Lung (tissue), 12 donors: ENCODE data around the gene FUT7. TPM values are rescaled to one million over a fixed set of nuclear protein-coding genes. Genes with fewer than 3 reads are reported as not detected.
"Not testable (repeated sequence)": the region's sequence is repeated elsewhere in the genome, so short reads cannot be mapped to it uniquely, and the experiment has no call there.

ENCODE experiments used
- ATAC-seq: fragments of 200-7000 bp; cut with Tn5 transposase; one replicate; pipeline ENCODE4 v1.9.1; 2020; ENCODE audit warnings: moderate number of reproducible peaks; ENCODE audit not compliant: insufficient read depth, low FRiP score
- DNase-seq, 3 donors: peaks; one replicate each; pipeline ENCODE4 v3.0.0-alpha.2; 2013 to 2017
- H3K27ac ChIP-seq, 2 donors: one replicate each; pipeline ENCODE4 v1.5.1; 2013; ENCODE audit warnings: mild to moderate bottlenecking in 2 of 2, moderate library complexity in 2 of 2, control low read depth in 1 of 2, inconsistent platforms in 1 of 2, low read depth in 1 of 2, low read length in 1 of 2
- H3K27me3 ChIP-seq, 3 donors: one replicate each; pipeline ENCODE4 v1.5.1; 2013; ENCODE audit warnings: low read length in 2 of 3; ENCODE audit not compliant: control insufficient read depth in 3 of 3, insufficient read depth in 3 of 3
- H3K36me3 ChIP-seq, 4 donors: one replicate each; pipeline ENCODE4 v1.5.1; 2013; ENCODE audit warnings: low read length in 4 of 4, mild to moderate bottlenecking in 1 of 4, moderate library complexity in 1 of 4; ENCODE audit not compliant: control insufficient read depth in 4 of 4, insufficient read depth in 4 of 4
- H3K4me1 ChIP-seq, 5 donors: one replicate each; pipeline ENCODE4 v1.5.1; 2013; ENCODE audit warnings: low read length in 5 of 5, mild to moderate bottlenecking in 2 of 5, moderate library complexity in 1 of 5; ENCODE audit not compliant: control insufficient read depth in 5 of 5, insufficient read depth in 5 of 5
- H3K4me3 ChIP-seq: one replicate; pipeline ENCODE4 v1.5.1; 2013; ENCODE audit warnings: mild to moderate bottlenecking, control low read depth, moderate library complexity
- H3K9ac ChIP-seq, 2 donors: one replicate each; pipeline ENCODE4 v1.5.1; 2013; ENCODE audit warnings: low read length in 2 of 2, control low read depth in 1 of 2; ENCODE audit not compliant: insufficient read depth in 1 of 2
- H3K9me3 ChIP-seq, 4 donors: one replicate each; pipeline ENCODE4 v1.5.1; 2013; ENCODE audit warnings: low read length in 3 of 4, mild to moderate bottlenecking in 1 of 4, moderate library complexity in 1 of 4; ENCODE audit not compliant: control insufficient read depth in 4 of 4, insufficient read depth in 3 of 4
- WGBS, 2 donors: extraction: QIAGEN DNeasy Blood & Tissue Kit; methylation state at CpG; one replicate each; pipeline ENCODE4 v1.1.7; 2013; 5-methylcytosine and 5-hydroxymethylcytosine counted together
- polyA plus RNA-seq, 2 donors: library from polyadenylated mRNA; stranded (reverse); fragments of 200-250 nt; gene quantifications; one replicate each; pipeline ENCODE4 v1.2.1, GENCODE V29; 2013
- total RNA-seq, 2 donors: library from RNA; depleted of rRNA in 1 of 2; stranded (reverse); fragments of >200 nt in 1 of 2; gene quantifications; one replicate each; pipeline ENCODE4 v1.2.1, GENCODE V29; 2014 to 2021
- TF ChIP-seq, protein P1 (sequence below): IDR thresholded peaks from 2 replicates; pipeline ENCODE4 v1.5.1; 2012; ENCODE audit warnings: mild to moderate bottlenecking; ENCODE audit errors: control extremely low read depth, extremely low read depth
- donor health status: control.
- donor health status: control.
- donor health status: Bipolar disorder and iron deficiency.
- donor health status: healthy.
- donor health status: DM: yes; HTN: yes; CAD: no.

Gene FUT7
- total and polyA plus RNA-seq, 4 donors = 0.37 to 5.5 (median 0.73) TPM

GRCh38 chr9:137035507-137035834 is 3.6 kb upstream of the FUT7 start:
- Histone ChIP-seq H3K9ac (no peak overlapping the region), H3K4me1 (peaks cover 0 to 7% (median 0%) of the 10 kb centered on the region in 5 donors)

DNA sequence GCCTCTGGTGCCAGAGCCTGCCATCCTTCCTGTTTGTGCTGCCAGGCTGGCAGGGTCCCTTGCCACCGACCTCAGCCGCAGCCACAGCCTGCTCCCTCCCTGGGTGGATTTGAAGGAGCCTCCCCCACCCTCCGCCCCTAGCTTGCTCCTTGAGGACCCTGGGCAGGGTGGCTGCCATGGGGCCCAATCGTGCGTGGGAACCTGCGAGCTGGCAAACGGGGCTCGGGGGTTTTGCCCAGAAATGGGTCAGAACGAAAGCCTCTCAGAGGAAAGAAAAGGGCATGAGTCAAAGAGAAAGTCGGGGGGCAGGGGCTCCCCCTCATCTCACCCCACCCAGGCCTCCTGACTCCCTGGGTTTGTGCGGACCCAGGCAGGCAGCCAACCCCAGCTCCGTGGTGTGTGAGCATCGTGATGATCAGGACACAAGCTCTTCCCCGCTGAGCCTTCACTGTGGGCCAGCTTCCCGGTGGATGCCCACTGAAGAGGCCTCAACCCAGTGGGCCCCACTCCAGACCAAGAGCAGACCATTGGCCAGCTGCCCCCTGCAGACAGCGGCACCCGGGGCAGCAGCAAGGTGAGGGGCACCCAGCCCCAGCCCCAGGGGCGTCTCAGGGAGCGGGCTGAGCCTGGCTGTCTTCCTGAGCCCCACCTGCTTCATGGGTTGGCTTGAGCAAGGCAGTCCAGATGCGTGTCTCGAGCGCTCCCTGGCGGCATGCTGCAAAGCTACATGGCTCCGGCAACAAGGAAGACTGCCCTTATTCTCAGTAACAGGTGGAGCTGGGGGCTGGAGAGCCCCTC is 3.0 kb upstream of the FUT7 start:
- 6 to 11% methylated on average over 24 of the region's 24 CpGs for WGBS, 2 donors
- H3K27ac ChIP-seq = peak overlapping the region in 1 of 2 donors; percentile 54
- H3K36me3 ChIP-seq = peaks cover 0 to 11% (median 0%) of the 10 kb centered on the region in 4 donors
- TF ChIP-seq, protein P1, sequence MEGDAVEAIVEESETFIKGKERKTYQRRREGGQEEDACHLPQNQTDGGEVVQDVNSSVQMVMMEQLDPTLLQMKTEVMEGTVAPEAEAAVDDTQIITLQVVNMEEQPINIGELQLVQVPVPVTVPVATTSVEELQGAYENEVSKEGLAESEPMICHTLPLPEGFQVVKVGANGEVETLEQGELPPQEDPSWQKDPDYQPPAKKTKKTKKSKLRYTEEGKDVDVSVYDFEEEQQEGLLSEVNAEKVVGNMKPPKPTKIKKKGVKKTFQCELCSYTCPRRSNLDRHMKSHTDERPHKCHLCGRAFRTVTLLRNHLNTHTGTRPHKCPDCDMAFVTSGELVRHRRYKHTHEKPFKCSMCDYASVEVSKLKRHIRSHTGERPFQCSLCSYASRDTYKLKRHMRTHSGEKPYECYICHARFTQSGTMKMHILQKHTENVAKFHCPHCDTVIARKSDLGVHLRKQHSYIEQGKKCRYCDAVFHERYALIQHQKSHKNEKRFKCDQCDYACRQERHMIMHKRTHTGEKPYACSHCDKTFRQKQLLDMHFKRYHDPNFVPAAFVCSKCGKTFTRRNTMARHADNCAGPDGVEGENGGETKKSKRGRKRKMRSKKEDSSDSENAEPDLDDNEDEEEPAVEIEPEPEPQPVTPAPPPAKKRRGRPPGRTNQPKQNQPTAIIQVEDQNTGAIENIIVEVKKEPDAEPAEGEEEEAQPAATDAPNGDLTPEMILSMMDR = peak; percentile 95
- H3K4me3 ChIP-seq = no peak overlapping the region
- H3K9ac ChIP-seq = no peak overlapping the region
- H3K4me1 ChIP-seq = peaks cover 0 to 7% (median 0%) of the 10 kb centered on the region in 5 donors
- H3K27me3 ChIP-seq = no peaks in the 10 kb centered on the region
- peak; percentile 75 for ATAC-seq
- peak; percentile 83 to 88 (median 85) for DNase-seq
- H3K9me3 ChIP-seq = no peaks in the 10 kb centered on the region

More at GRCh38 chr9:137035507-137035834, 3.6 kb upstream of the FUT7 start:
- WGBS, 2 donors = 30 to 36% methylated on average over 9 of the region's 9 CpGs
- Histone ChIP-seq H3K9me3 (no peaks in the 10 kb centered on the region), H3K27ac (no peak overlapping the region), H3K4me3 (no peak overlapping the region), H3K36me3 (peaks cover 0 to 15% (median 0%) of the 10 kb centered on the region in 4 donors), H3K27me3 (no peaks in the 10 kb centered on the region)
- TF ChIP-seq, protein P1 = no peak
- DNase-seq = no peak
- ATAC-seq = no peak

DNA sequence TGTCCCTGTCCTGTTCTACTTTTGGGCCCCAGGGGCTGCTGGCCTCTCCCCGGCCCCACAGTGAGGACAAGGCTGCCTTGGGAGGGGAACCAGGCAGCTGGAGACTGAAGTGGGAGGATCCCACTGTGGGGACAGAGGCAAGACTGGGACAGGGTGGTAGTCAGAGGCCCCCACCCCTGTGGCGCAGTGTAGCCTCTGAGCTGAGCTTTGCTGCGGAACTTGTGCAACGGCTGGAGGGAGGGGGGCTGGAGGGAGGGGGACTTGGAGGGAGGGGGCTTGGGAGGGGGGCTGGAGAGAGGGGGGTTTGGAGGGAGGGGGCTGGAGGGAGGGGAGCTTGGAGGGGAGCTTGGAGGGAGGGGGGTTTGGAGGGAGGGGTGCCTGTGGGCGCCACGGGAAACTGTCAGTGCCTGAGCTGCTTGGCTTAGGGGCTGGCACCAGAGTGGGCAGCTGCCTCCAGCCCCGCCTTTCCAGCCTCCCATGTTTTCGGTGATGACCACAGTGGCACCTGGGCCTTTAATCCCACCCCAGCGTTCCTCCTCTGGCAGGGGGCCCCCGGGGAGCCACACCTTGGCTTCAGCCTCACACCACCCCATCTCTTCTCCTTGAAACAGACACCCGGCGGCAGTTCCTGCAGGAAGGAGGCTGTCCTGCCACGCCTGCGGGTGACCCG is 2.3 kb upstream of the FUT7 start:
- Histone ChIP-seq H3K4me3 (no peak overlapping the region), H3K4me1 (peaks cover 0 to 8% (median 0%) of the 10 kb centered on the region in 5 donors), H3K27me3 (no peaks in the 10 kb centered on the region), H3K9me3 (no peaks in the 10 kb centered on the region), H3K36me3 (peaks cover 0 to 5% (median 0%) of the 10 kb centered on the region in 4 donors), H3K9ac (no peak overlapping the region), H3K27ac (peak overlapping the region in 1 of 2 donors; percentile 20)
- TF ChIP-seq, protein P1 = no peak
- DNase-seq = no peak
- 26 to 35% methylated on average over 15 of the region's 15 CpGs for WGBS, 2 donors
- no peak for ATAC-seq

GRCh38 chr9:137033481-137033880 is 1.6 kb upstream of the FUT7 start:
- 72 to 89% methylated on average over 5 of the region's 5 CpGs for WGBS, 2 donors
- H3K36me3 ChIP-seq, H3K9me3 ChIP-seq, ATAC-seq, H3K27ac ChIP-seq, H3K27me3 ChIP-seq, H3K4me3 ChIP-seq, DNase-seq: not testable (repeated sequence)
- peak overlapping the region in 1 of 2 donors; percentile 9 for H3K9ac ChIP-seq
- H3K4me1 ChIP-seq = peaks cover 0 to 12% (median 3%) of the 10 kb centered on the region in 5 donors
